IMR-90 (cell line): ENCODE measurements around the gene SSNA1. TPM values are rescaled to one million over a fixed set of nuclear protein-coding genes. Genes with fewer than 3 reads are reported as not detected.

ENCODE experiments used
- ATAC-seq: fragments of 200-7000 bp; cut with Tn5 transposase; 2 replicates; pipeline ENCODE4 v1.9.1; 2020; ENCODE audit warnings: low read depth, mild to moderate bottlenecking, moderate library complexity
- BruUV-seq: library from RNA; stranded (reverse); fragments of 400-500 nt; replicated peaks from 2 replicates; lab custom pipeline; 2021; lab: Mats Ljungman, UMichigan
- CTCF ChIA-PET: fragments of 300-600 bp; formaldehyde crosslinking; extraction: SDS; loops from one replicate; lab custom pipeline; 2021; ENCODE audit warnings: antibody characterized with exemption; lab: Yijun Ruan, JAX
- POLR2A ChIA-PET: fragments of 300-600 bp; sonication (Branson Sonifier 250); formaldehyde crosslinking; loops from one replicate; lab custom pipeline; 2022; ENCODE audit warnings: antibody characterized with exemption; ENCODE audit not compliant: unreplicated experiment; lab: Charles Lee
- DNase-seq: peaks from one replicate; pipeline ENCODE4 v3.0.0; 2013
- H2AFZ ChIP-seq: replicated peaks from 2 replicates; pipeline ENCODE3; 2013; ENCODE audit warnings: low read length, mild to moderate bottlenecking; ENCODE audit not compliant: poor library complexity
- H2AK5ac ChIP-seq: 2 replicates; pipeline ENCODE4 v1.6.1; 2013; ENCODE audit warnings: low read depth, low read length, inconsistent platforms
- H2AK9ac ChIP-seq: replicated peaks from 2 replicates; pipeline ENCODE3; 2013; ENCODE audit warnings: mild to moderate bottlenecking, low read depth, low read length, moderate library complexity; ENCODE audit not compliant: poor library complexity
- H2BK120ac ChIP-seq: 2 replicates; pipeline ENCODE4 v1.6.1; 2013; ENCODE audit warnings: low read depth, low read length, inconsistent platforms
- H2BK15ac ChIP-seq: 3 replicates; pipeline ENCODE4 v1.6.1; 2013; ENCODE audit warnings: low read depth, low read length, inconsistent platforms
- H2BK20ac ChIP-seq: 2 replicates; pipeline ENCODE4 v1.6.1; 2013; ENCODE audit warnings: low read depth, mild to moderate bottlenecking, inconsistent platforms, low read length, moderate library complexity
- H2BK5ac ChIP-seq: 2 replicates; pipeline ENCODE4 v1.6.1; 2013; ENCODE audit warnings: mild to moderate bottlenecking, low read depth, low read length, inconsistent platforms; ENCODE audit not compliant: poor library complexity, severe bottlenecking
- H3K14ac ChIP-seq: replicated peaks from 2 replicates; pipeline ENCODE4 v1.6.1; 2013; ENCODE audit warnings: low read depth, low read length, inconsistent platforms
- H3K18ac ChIP-seq: 2 replicates; pipeline ENCODE4 v1.6.1; 2013; ENCODE audit warnings: low read depth, low read length, control low read depth
- H3K23ac ChIP-seq: 2 replicates; pipeline ENCODE4 v1.6.1; 2013; ENCODE audit warnings: low read depth, low read length, inconsistent platforms
- H3K27ac ChIP-seq: 2 replicates; pipeline ENCODE4 v1.5.1; 2013; ENCODE audit warnings: mild to moderate bottlenecking, control low read depth, low read length; ENCODE audit not compliant: insufficient read depth
- H3K27me3 ChIP-seq: 2 replicates; pipeline ENCODE4 v1.6.1; 2013; ENCODE audit warnings: low read length; ENCODE audit not compliant: control insufficient read depth, insufficient read depth
- H3K36me3 ChIP-seq: 2 replicates; pipeline ENCODE4 v1.6.1; 2013; ENCODE audit warnings: low read length, mixed read lengths; ENCODE audit not compliant: control insufficient read depth, insufficient read depth
- H3K4ac ChIP-seq: 2 replicates; pipeline ENCODE4 v1.6.1; 2013; ENCODE audit warnings: low read depth, low read length, inconsistent platforms
- H3K4me1 ChIP-seq: 2 replicates; pipeline ENCODE4 v1.6.1; 2013; ENCODE audit warnings: low read length, mixed read lengths; ENCODE audit not compliant: control insufficient read depth, insufficient read depth
- H3K4me2 ChIP-seq: 2 replicates; pipeline ENCODE4 v1.6.1; 2013; ENCODE audit warnings: low read depth, mild to moderate bottlenecking, control low read depth, low read length, moderate library complexity
- H3K4me3 ChIP-seq: 2 replicates; pipeline ENCODE4 v1.5.1; 2013; ENCODE audit warnings: low read depth, mild to moderate bottlenecking, control low read depth, low read length, moderate library complexity; ENCODE audit not compliant: insufficient read depth
- H3K56ac ChIP-seq: 2 replicates; pipeline ENCODE4 v1.6.1; 2013; ENCODE audit warnings: low read length, inconsistent platforms; ENCODE audit not compliant: insufficient read depth; ENCODE audit errors: extremely low read depth
- H3K79me1 ChIP-seq, 2 experiments: 2 replicates each; pipeline ENCODE4 v1.6.1; 2013; ENCODE audit warnings: low read length in 2 of 2, inconsistent platforms in 1 of 2, low read depth in 1 of 2
- H3K9ac ChIP-seq: 2 replicates; pipeline ENCODE4 v1.6.1; 2013; ENCODE audit warnings: low read depth, low read length, control low read depth
- H3K9me1 ChIP-seq: 2 replicates; pipeline ENCODE4 v1.6.1; 2013; ENCODE audit warnings: low read length, inconsistent platforms; ENCODE audit not compliant: insufficient read depth
- H3K9me3 ChIP-seq: 2 replicates; pipeline ENCODE4 v1.6.1; 2013; ENCODE audit warnings: low read length; ENCODE audit not compliant: control insufficient read depth, insufficient read depth
- H4K20me1 ChIP-seq: 2 replicates; pipeline ENCODE4 v1.6.1; 2013; ENCODE audit warnings: low read length, inconsistent platforms; ENCODE audit not compliant: insufficient read depth
- H4K5ac ChIP-seq: 2 replicates; pipeline ENCODE4 v1.6.1; 2013; ENCODE audit warnings: mild to moderate bottlenecking, low read depth, low read length, control low read depth
- H4K8ac ChIP-seq, 2 experiments: 2 replicates each; pipeline ENCODE4 v1.6.1; 2013; ENCODE audit warnings: low read depth in 2 of 2, low read length in 2 of 2, control low read depth in 1 of 2, inconsistent platforms in 1 of 2
- H4K91ac ChIP-seq: 2 replicates; pipeline ENCODE4 v1.6.1; 2013; ENCODE audit warnings: low read depth, low read length, inconsistent platforms; ENCODE audit not compliant: insufficient read depth
- BHLHE40 ChIP-seq: fragments of 150-350 bp; IDR thresholded peaks from 2 replicates; pipeline ENCODE4 v1.6.1; 2016; ENCODE audit warnings: mild to moderate bottlenecking, low read depth, low read length
- CEBPB ChIP-seq: IDR thresholded peaks from 2 replicates; pipeline ENCODE4 v1.6.1; 2012; ENCODE audit warnings: low read depth, low read length, improper control_type of control experiment
- CHD1 ChIP-seq: IDR thresholded peaks from 2 replicates; pipeline ENCODE4 v1.6.1; 2012; ENCODE audit warnings: low read depth, low read length, improper control_type of control experiment
- FOS ChIP-seq: fragments of 150-350 bp; IDR thresholded peaks from 2 replicates; pipeline ENCODE4 v1.6.1; 2016; ENCODE audit warnings: low read depth, low read length
- MAFK ChIP-seq: IDR thresholded peaks from 2 replicates; pipeline ENCODE4 v1.6.1; 2012; ENCODE audit warnings: low read depth, low read length, improper control_type of control experiment
- MAZ ChIP-seq: IDR thresholded peaks from 2 replicates; pipeline ENCODE4 v1.6.1; 2012; ENCODE audit warnings: low read depth, mild to moderate bottlenecking, low read length, improper control_type of control experiment, moderate library complexity, borderline replicate concordance
- MXI1 ChIP-seq: IDR thresholded peaks from 2 replicates; pipeline ENCODE4 v1.6.1; 2012; ENCODE audit warnings: low read depth, mild to moderate bottlenecking, low read length, moderate library complexity, borderline replicate concordance
- NFE2L2 ChIP-seq: fragments of 150-350 bp; IDR thresholded peaks from 2 replicates; pipeline ENCODE4 v1.6.1; 2016; ENCODE audit warnings: low read depth, mild to moderate bottlenecking, low read length
- POLR2A ChIP-seq: IDR thresholded peaks from 2 replicates; pipeline ENCODE4 v1.6.1; 2012; ENCODE audit warnings: mild to moderate bottlenecking, low read depth, low read length
- RAD21 ChIP-seq: IDR thresholded peaks from 2 replicates; pipeline ENCODE4 v1.6.1; 2012; ENCODE audit warnings: low read length, improper control_type of control experiment
- RCOR1 ChIP-seq: IDR thresholded peaks from 2 replicates; pipeline ENCODE4 v1.6.1; 2012; ENCODE audit warnings: mild to moderate bottlenecking, low read length, improper control_type of control experiment; ENCODE audit not compliant: insufficient replicate concordance
- RFX5 ChIP-seq: IDR thresholded peaks from 2 replicates; pipeline ENCODE4 v1.8.0; 2012; ENCODE audit warnings: low read depth, mild to moderate bottlenecking, low read length, moderate library complexity
- SMC3 ChIP-seq: fragments of 150-350 bp; IDR thresholded peaks from 2 replicates; pipeline ENCODE4 v1.6.1; 2016; ENCODE audit warnings: low read depth, mild to moderate bottlenecking, antibody characterized with exemption, low read length, moderate library complexity
- WGBS, 2 experiments: methylation state at CpG; one replicate each; pipeline versions ENCODE4 v1.1.5 to v1.1.7; 2013; ENCODE audit warnings: missing lambda C conversion rate in 2 of 2; ENCODE audit not compliant: insufficient read length in 1 of 2; ENCODE audit errors: extremely low coverage in 2 of 2; 5-methylcytosine and 5-hydroxymethylcytosine counted together
- dilution Hi-C: fragments of 300-500 bp; cut with HindIII; formaldehyde crosslinking; loops from one replicate; pipeline ENCODE4 v1.14.3; 2018; ENCODE audit warnings: low sequenced_read_pairs; ENCODE audit not compliant: unreplicated experiment
- in situ Hi-C: fragments of 300-500 bp; cut with MboI; formaldehyde crosslinking; loops from 3 replicates; pipeline ENCODE4 v1.14.3; 2019; ENCODE audit warnings: low sequenced_read_pairs, inconsistent platforms, mixed read lengths
- intact Hi-C: fragments of 100-400 bp; cut with micrococcal nuclease; formaldehyde crosslinking; loops from 2 replicates; pipeline ENCODE4 v1.10.0; 2022
- polyA plus RNA-seq, 3 experiments: library from polyadenylated mRNA; depleted of rRNA; stranded (reverse); fragments of >200 nt; gene quantifications; 2 replicates each; pipeline ENCODE4 v1.2.3, GENCODE V29; 2012; ENCODE audit warnings: low replicate concordance in 1 of 3
- total RNA-seq: library from RNA; depleted of rRNA; stranded (reverse); fragments of >200 nt; gene quantifications from 2 replicates; pipeline ENCODE4 v1.2.3, GENCODE V29; 2012
- TF ChIP-seq, protein P1 (sequence below): fragments of 150-350 bp; IDR thresholded peaks from 2 replicates; pipeline ENCODE4 v1.6.1; 2016; ENCODE audit warnings: low read depth, mild to moderate bottlenecking, low read length, moderate library complexity, borderline replicate concordance
- TF ChIP-seq, protein P2 (sequence below): fragments of 150-350 bp; IDR thresholded peaks from 2 replicates; pipeline ENCODE4 v1.6.1; 2017; ENCODE audit warnings: mild to moderate bottlenecking, antibody characterized with exemption, low read length, low read depth
- TF ChIP-seq, protein P3 (sequence below): conservative IDR thresholded peaks from 2 replicates; pipeline ENCODE4 v1.5.1; 2012; ENCODE audit warnings: mild to moderate bottlenecking, low read depth, low read length, improper control_type of control experiment

The SSNA1 gene
- total and polyA plus RNA-seq, 2 of the 4 experiments (the other 2 are of a cell fraction), result 55.7 to 86.7 TPM

DNA sequence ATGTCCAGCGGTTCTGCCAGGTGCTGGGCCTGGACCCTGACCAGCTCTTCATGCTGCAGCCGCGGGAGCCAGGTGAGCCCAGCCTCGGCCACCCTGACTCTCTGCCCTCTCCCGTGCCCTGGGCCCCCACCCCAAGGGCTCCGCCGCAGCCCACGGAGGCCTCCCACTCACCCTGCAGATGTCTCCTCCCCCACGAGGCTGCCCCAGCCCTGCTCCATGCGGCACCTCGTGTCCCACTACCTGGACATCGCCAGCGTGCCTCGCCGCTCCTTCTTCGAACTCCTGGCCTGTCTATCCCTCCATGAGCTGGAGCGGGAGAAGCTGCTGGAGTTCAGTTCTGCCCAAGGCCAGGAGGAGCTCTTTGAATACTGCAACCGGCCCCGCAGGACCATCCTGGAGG lies 26.1 kb downstream of the SSNA1 start:
- ChIA-PET POLR2A (no interaction called here), CTCF (no interaction called here)
- Histone ChIP-seq H3K18ac (no peak overlapping the region), H3K36me3 (peaks cover 19% of the 10 kb centered on the region), H3K9me3 (no peaks in the 10 kb centered on the region), H4K20me1 (no peaks in the 10 kb centered on the region), H4K91ac (no peak overlapping the region), H3K9ac (no peak overlapping the region), H2AFZ (no peak overlapping the region), H2BK20ac (no peak overlapping the region), H3K79me1 (peaks cover 0 to 6% of the 10 kb centered on the region in 2 experiments; a peak in 1 of 4 replicates), H3K4me1 (peaks cover 6% of the 10 kb centered on the region), H3K56ac (no peak overlapping the region), H4K8ac (no peak overlapping the region), H4K5ac (no peak overlapping the region), H3K4me3 (no peak overlapping the region), H2AK5ac (no peak overlapping the region), H2AK9ac (no peak overlapping the region), H2BK120ac (no peak overlapping the region), H3K27ac (no peak overlapping the region), H3K14ac (no peak overlapping the region), H3K23ac (no peak overlapping the region), H3K27me3 (no peaks in the 10 kb centered on the region), H3K9me1 (peaks cover 3% of the 10 kb centered on the region; the same call in 1 of the 2 replicates), H2BK15ac (no peak overlapping the region), H2BK5ac (no peak overlapping the region), H3K4me2 (no peak overlapping the region), H3K4ac (no peak overlapping the region)
- dilution Hi-C loops (no loop called here), in situ Hi-C loops (no loop called here), intact Hi-C loops (no loop called here)
- WGBS, 2 experiments, result 94% methylated on average over 12 of the region's 19 CpGs; no CpG with 5 or more reads in 1 of the 2 experiments
- BruUV-seq, result no TSS peak
- DNase-seq (no peak), ATAC-seq (no peak)
- TF ChIP-seq, protein P1, sequence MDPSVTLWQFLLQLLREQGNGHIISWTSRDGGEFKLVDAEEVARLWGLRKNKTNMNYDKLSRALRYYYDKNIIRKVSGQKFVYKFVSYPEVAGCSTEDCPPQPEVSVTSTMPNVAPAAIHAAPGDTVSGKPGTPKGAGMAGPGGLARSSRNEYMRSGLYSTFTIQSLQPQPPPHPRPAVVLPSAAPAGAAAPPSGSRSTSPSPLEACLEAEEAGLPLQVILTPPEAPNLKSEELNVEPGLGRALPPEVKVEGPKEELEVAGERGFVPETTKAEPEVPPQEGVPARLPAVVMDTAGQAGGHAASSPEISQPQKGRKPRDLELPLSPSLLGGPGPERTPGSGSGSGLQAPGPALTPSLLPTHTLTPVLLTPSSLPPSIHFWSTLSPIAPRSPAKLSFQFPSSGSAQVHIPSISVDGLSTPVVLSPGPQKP, result no peak
- no peak for TF ChIP-seq SMC3
- TF ChIP-seq, protein P2, sequence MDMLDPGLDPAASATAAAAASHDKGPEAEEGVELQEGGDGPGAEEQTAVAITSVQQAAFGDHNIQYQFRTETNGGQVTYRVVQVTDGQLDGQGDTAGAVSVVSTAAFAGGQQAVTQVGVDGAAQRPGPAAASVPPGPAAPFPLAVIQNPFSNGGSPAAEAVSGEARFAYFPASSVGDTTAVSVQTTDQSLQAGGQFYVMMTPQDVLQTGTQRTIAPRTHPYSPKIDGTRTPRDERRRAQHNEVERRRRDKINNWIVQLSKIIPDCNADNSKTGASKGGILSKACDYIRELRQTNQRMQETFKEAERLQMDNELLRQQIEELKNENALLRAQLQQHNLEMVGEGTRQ, result no peak
- TF ChIP-seq MAZ, result no peak
- TF ChIP-seq RFX5, result no peak
- no peak for TF ChIP-seq CEBPB
- TF ChIP-seq RCOR1, result no peak
- no peak for TF ChIP-seq POLR2A
- no peak for TF ChIP-seq NFE2L2
- no peak for TF ChIP-seq MAFK
- no peak for TF ChIP-seq CHD1
- TF ChIP-seq RAD21, result no peak
- TF ChIP-seq MXI1, result no peak
- TF ChIP-seq FOS, result no peak
- no peak for TF ChIP-seq BHLHE40
- TF ChIP-seq, protein P3, sequence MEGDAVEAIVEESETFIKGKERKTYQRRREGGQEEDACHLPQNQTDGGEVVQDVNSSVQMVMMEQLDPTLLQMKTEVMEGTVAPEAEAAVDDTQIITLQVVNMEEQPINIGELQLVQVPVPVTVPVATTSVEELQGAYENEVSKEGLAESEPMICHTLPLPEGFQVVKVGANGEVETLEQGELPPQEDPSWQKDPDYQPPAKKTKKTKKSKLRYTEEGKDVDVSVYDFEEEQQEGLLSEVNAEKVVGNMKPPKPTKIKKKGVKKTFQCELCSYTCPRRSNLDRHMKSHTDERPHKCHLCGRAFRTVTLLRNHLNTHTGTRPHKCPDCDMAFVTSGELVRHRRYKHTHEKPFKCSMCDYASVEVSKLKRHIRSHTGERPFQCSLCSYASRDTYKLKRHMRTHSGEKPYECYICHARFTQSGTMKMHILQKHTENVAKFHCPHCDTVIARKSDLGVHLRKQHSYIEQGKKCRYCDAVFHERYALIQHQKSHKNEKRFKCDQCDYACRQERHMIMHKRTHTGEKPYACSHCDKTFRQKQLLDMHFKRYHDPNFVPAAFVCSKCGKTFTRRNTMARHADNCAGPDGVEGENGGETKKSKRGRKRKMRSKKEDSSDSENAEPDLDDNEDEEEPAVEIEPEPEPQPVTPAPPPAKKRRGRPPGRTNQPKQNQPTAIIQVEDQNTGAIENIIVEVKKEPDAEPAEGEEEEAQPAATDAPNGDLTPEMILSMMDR, result no peak
